ENCODE results near the gene MAST2.
"Not testable (repeated sequence)": the region's sequence is repeated elsewhere in the genome, so short reads cannot be mapped to it uniquely, and the experiment has no call there.

GRCh38 chr1:45949462-45949861 lies 146.1 kb downstream of the MAST2 start:
- TF ChIP-seq CTCF, POLR2A (IDR thresholded peaks at IDR 0.05): not testable (repeated sequence)

Data from testis (tissue), 2 donors.